Measurements from ENCODE around the gene PITPNM1. TPM values are rescaled to one million over a fixed set of nuclear protein-coding genes. Genes with fewer than 3 reads are reported as not detected.
"Not testable (repeated sequence)": the region's sequence is repeated elsewhere in the genome, so short reads cannot be mapped to it uniquely, and the experiment has no call there.

PITPNM1 gene
- total RNA-seq, 1 donor from 2014 or later = 54.1 TPM

GRCh38 chr11:67489203-67489884 is 15.8 kb downstream of the PITPNM1 start:
- Histone ChIP-seq H3K27me3 (ENCODE audit: low read depth) (no peaks in the 10 kb centered on the region), H3K4me3 (no peak overlapping the region), H3K27ac (no peak overlapping the region), H3K9me3 (no peaks in the 10 kb centered on the region), H3K36me3 (peaks cover 73% of the 10 kb centered on the region), H3K4me1 (peaks cover 22% of the 10 kb centered on the region)
- intact Hi-C loops (cut with DNase I) = no loop called here
- DNase-seq (no peak), ATAC-seq (no peak)
- TF ChIP-seq, protein P1, sequence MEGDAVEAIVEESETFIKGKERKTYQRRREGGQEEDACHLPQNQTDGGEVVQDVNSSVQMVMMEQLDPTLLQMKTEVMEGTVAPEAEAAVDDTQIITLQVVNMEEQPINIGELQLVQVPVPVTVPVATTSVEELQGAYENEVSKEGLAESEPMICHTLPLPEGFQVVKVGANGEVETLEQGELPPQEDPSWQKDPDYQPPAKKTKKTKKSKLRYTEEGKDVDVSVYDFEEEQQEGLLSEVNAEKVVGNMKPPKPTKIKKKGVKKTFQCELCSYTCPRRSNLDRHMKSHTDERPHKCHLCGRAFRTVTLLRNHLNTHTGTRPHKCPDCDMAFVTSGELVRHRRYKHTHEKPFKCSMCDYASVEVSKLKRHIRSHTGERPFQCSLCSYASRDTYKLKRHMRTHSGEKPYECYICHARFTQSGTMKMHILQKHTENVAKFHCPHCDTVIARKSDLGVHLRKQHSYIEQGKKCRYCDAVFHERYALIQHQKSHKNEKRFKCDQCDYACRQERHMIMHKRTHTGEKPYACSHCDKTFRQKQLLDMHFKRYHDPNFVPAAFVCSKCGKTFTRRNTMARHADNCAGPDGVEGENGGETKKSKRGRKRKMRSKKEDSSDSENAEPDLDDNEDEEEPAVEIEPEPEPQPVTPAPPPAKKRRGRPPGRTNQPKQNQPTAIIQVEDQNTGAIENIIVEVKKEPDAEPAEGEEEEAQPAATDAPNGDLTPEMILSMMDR (IDR thresholded peaks at IDR 0.05) = no peak

DNA sequence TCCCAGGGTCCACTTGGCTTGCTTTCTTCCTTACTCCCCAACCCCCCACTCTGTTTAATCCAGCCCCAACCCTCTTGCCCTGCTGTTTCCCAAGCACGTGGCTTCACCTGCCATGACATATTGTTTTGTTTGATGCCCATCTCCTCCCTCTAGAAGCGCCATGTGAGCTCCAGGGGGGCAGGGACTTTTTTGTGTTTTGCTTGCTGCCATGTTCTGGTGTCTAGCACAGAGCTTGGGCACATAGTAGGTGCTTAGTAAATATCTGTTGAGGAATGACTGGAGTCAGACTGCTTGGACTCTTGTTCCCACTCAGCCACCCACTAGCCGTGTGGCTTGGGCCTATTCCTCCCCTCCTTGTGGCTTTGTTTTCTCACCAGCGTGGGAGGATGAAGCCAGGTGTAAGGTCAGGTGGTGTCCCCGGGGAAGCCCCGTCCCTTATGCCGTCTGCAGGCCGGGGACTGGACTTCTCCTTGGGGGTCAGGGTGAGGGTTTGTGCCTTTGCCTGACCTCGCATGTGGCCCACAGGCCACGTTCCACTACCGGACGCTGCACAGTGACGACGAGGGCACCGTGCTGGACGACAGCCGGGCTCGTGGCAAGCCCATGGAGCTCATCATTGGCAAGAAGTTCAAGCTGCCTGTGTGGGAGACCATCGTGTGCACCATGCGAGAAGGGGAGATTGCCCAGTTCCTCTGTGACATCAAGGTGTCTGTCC is 18.5 kb downstream of the PITPNM1 start:
- H3K27me3 ChIP-seq (ENCODE audit: low read depth) = no peaks in the 10 kb centered on the region
- DNase-seq (peak; percentile 35), ATAC-seq (no peak)
- TF ChIP-seq, protein P1 (IDR thresholded peaks at IDR 0.05) = no peak
- peaks cover 42% of the 10 kb centered on the region for H3K4me1 ChIP-seq
- peaks cover 46% of the 10 kb centered on the region for H3K36me3 ChIP-seq
- H3K4me3 ChIP-seq = no peak overlapping the region
- H3K9me3 ChIP-seq = no peaks in the 10 kb centered on the region
- intact Hi-C loops (cut with DNase I) = no loop called here
- no peak overlapping the region for H3K27ac ChIP-seq

- Histone ChIP-seq H3K4me1 (peaks cover 44% of the 10 kb centered on the region), H3K36me3 (peaks cover 39% of the 10 kb centered on the region)
- H3K27ac ChIP-seq; H3K27me3 ChIP-seq (ENCODE audit: low read depth); ATAC-seq; H3K4me3 ChIP-seq; H3K9me3 ChIP-seq; intact Hi-C loops (cut with DNase I): not testable (repeated sequence)
- peak; percentile 28 for DNase-seq
Measured at GRCh38 chr11:67485873-67486361, 19.2 kb downstream of the PITPNM1 start.

DNA sequence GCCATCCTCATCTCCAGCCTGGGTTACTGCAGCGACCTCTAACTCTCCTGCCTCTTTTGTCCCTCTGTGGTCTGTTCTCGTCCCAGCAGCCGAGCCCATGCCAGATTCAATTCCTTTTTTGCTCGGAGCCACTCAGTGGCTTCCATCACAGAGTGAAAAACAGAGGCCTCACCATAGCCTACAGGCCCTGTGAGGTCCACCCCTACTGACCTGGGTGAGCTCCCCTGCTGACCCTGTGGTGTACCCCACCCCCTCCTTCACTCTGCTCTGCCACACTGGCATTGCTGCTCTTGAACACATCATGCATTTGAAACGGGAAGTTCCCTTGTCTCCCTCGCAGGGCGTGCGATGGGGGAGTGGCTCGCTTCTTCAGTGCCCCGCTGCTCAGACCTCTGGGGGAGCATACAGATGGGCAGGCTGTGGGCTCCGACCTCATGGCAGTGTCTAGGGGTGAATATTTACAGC is 20.3 kb downstream of the PITPNM1 start:
- ATAC-seq (no peak), DNase-seq (peak; percentile 56)
- intact Hi-C loops (cut with DNase I) = no loop called here
- H3K4me1 ChIP-seq = peaks cover 44% of the 10 kb centered on the region
- peak overlapping the region; percentile 21 for H3K4me3 ChIP-seq
- peaks cover 28% of the 10 kb centered on the region for H3K36me3 ChIP-seq
- TF ChIP-seq, protein P1 (IDR thresholded peaks at IDR 0.05) = no peak
- no peaks in the 10 kb centered on the region for H3K27me3 ChIP-seq (ENCODE audit: low read depth)
- no peaks in the 10 kb centered on the region for H3K9me3 ChIP-seq
- peak overlapping the region; percentile 31 for H3K27ac ChIP-seq

GRCh38 chr11:67483831-67484665 is 21.1 kb downstream of the PITPNM1 start:
- Histone ChIP-seq H3K4me3 (peak overlapping the region; percentile 65), H3K27ac (peak overlapping the region; percentile 87), H3K4me1 (peaks cover 44% of the 10 kb centered on the region), H3K9me3 (no peaks in the 10 kb centered on the region), H3K27me3 (ENCODE audit: low read depth) (no peaks in the 10 kb centered on the region), H3K36me3 (peaks cover 20% of the 10 kb centered on the region)
- ATAC-seq (no peak), DNase-seq (no peak)
- intact Hi-C loops (cut with DNase I) = no loop called here
- TF ChIP-seq, protein P1 (IDR thresholded peaks at IDR 0.05) = no peak

Measured in lower lobe of right lung (tissue), 2 donors.